GM12878 (cell line): ENCODE data around the gene ZSCAN20. TPM values are rescaled to one million over a fixed set of nuclear protein-coding genes. Genes with fewer than 3 reads are reported as not detected.

Experiments
- ASH2L ChIP-seq: fragments of 300-600, 200-600 bp; sonication (generic); IDR thresholded peaks from 2 replicates; pipeline ENCODE4 v1.6.1; 2017; ENCODE audit warnings: low read depth, mild to moderate bottlenecking, borderline replicate concordance
- ATF2 ChIP-seq: IDR thresholded peaks from 2 replicates; pipeline ENCODE4 v1.6.1; 2012; ENCODE audit warnings: low read length, inconsistent platforms
- ATF3 ChIP-seq: IDR thresholded peaks from 2 replicates; pipeline ENCODE4 v1.6.1; 2011; ENCODE audit warnings: low read depth, mild to moderate bottlenecking, low read length, moderate library complexity, borderline replicate concordance; ENCODE audit errors: extremely low read depth
- CHD4 ChIP-seq: fragments of 200-600 bp; sonication (generic); IDR thresholded peaks from 2 replicates; pipeline ENCODE4 v1.6.1; 2016; ENCODE audit warnings: mild to moderate bottlenecking
- CUX1 ChIP-seq: IDR thresholded peaks from 2 replicates; pipeline ENCODE4 v1.6.1; 2012; ENCODE audit warnings: improper control_type of control experiment, low read depth, low read length; ENCODE audit not compliant: insufficient replicate concordance
- FOXM1 ChIP-seq: IDR thresholded peaks from 2 replicates; pipeline ENCODE4 v1.6.1; 2012; ENCODE audit warnings: low read depth, mild to moderate bottlenecking, inconsistent platforms, low read length, moderate library complexity
- HDAC6 ChIP-seq: fragments of 200-600 bp; sonication (generic); IDR thresholded peaks from one replicate; pipeline ENCODE4 v1.8.0; 2017; ENCODE audit warnings: antibody characterized with exemption; ENCODE audit not compliant: unreplicated experiment
- KDM1A ChIP-seq: fragments of 200-600 bp; sonication (generic); IDR thresholded peaks from 2 replicates; pipeline ENCODE4 v1.6.1; 2016; ENCODE audit warnings: borderline replicate concordance
- MAX ChIP-seq: IDR thresholded peaks from 2 replicates; pipeline ENCODE4 v1.6.1; 2012; ENCODE audit warnings: low read depth, low read length, improper control_type of control experiment
- NR2C1 ChIP-seq: fragments of 450-650 bp; IDR thresholded peaks from 2 replicates; pipeline ENCODE4 v1.6.1; 2017; ENCODE audit warnings: antibody characterized with exemption, mild to moderate bottlenecking, moderate library complexity
- POLR2AphosphoS5 ChIP-seq: IDR thresholded peaks from 2 replicates; pipeline ENCODE4 v1.6.1; 2011; ENCODE audit warnings: mild to moderate bottlenecking, low read length, inconsistent platforms
- RAD21 ChIP-seq: IDR thresholded peaks from 2 replicates; pipeline ENCODE4 v1.6.1; 2011; ENCODE audit warnings: mild to moderate bottlenecking, low read depth, low read length, moderate library complexity; ENCODE audit not compliant: insufficient read depth
- RB1 ChIP-seq: fragments of 450-650 bp; formaldehyde crosslinking; IDR thresholded peaks from 2 replicates; pipeline ENCODE4 v1.6.1; 2017; ENCODE audit warnings: mild to moderate bottlenecking, borderline replicate concordance
- SIN3A ChIP-seq: IDR thresholded peaks from 2 replicates; pipeline ENCODE4 v1.6.1; 2012; ENCODE audit warnings: low read depth, low read length, improper control_type of control experiment
- TCF7 ChIP-seq: IDR thresholded peaks from 2 replicates; pipeline ENCODE4 v1.6.1; 2014; ENCODE audit warnings: antibody characterized with exemption, borderline replicate concordance
- ZBTB40 ChIP-seq: fragments of 450-650 bp; IDR thresholded peaks from 2 replicates; pipeline ENCODE4 v1.6.1; 2016; ENCODE audit warnings: mild to moderate bottlenecking, moderate library complexity, borderline replicate concordance
- polyA plus RNA-seq, 11 experiments: library from polyadenylated mRNA; depleted of rRNA in 4 of 11; unstranded in 6 of 11; stranded (reverse) in 5 of 11; fragments of >200 nt; fragmentation: Nextera tagmentation in 4 of 11; fragmentation: Illumina TruSeq in 1 of 11; extraction: Ambion mirVana in 4 of 11; extraction: Trizol in 1 of 11; gene quantifications; 1 replicate in 1 of 11; 2 replicates in 10 of 11; pipeline versions ENCODE4 v1.2.1 to v1.2.3, GENCODE V29; 2011 to 2016; ENCODE audit warnings: inconsistent platforms in 2 of 11, missing spikeins in 2 of 11, low read depth in 1 of 11
- total RNA-seq, 4 experiments: library from RNA; depleted of rRNA in 3 of 4; stranded (reverse); fragments of >200 nt in 3 of 4; fragmentation: Illumina TruSeq in 1 of 4; extraction: Trizol in 1 of 4; gene quantifications; 2 replicates each; pipeline versions ENCODE4 v1.2.1 to v1.2.3, GENCODE V29; 2013 to 2021

The ZSCAN20 gene
- total and polyA plus RNA-seq, 10 of the 15 experiments (the other 5 are each of a cell fraction or from before 2014, with no cell fraction given): 0.35 to 5.1 (median 2.4) TPM

GRCh38 chr1:33425900-33426299 is 46.5 kb upstream of the ZSCAN20 start (continued):
- TF ChIP-seq ASH2L (no peak), HDAC6 (no peak), NR2C1 (no peak), ATF2 (peak; percentile 55; the same call in 1 of the 2 replicates), ZBTB40 (no peak), KDM1A (no peak), MAX (no peak), RB1 (no peak), FOXM1 (no peak; the same call in 1 of the 2 replicates), CUX1 (no peak), RAD21 (no peak), TCF7 (no peak), CHD4 (no peak), ATF3 (no peak), SIN3A (no peak), POLR2AphosphoS5 (no peak)
